GM18499 (cell line): ENCODE results near the gene EYS.
"Not testable (repeated sequence)": the region's sequence is repeated elsewhere in the genome, so short reads cannot be mapped to it uniquely, and the experiment has no call there.

Source experiments
- ATAC-seq: cut with Tn5 transposase; IDR thresholded peaks from one replicate; pipeline ENCODE4 v1.9.1; 2021; ENCODE audit warnings: moderate number of reproducible peaks; ENCODE audit not compliant: insufficient read depth, unreplicated experiment

Gene EYS

DNA sequence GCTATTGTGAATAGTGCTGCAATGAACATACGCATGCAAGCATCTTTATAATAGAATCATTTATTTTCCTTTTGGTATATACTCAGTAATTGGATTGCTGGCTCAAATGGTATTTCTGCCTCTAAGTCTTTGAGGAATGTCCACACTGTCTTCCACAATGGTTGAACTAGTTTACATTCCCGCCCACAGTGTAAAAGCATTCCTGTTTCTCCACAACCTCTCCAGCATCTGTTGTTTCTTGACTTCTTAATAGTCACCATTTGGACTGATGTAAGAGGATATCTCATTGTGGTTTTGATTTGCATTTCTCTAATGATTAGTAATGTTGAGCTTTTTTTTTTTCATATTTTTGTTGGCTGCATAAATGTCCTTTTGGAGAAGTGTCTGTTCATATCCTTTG, 1862.7 kb downstream of the EYS start:
- no peak for ATAC-seq

DNA sequence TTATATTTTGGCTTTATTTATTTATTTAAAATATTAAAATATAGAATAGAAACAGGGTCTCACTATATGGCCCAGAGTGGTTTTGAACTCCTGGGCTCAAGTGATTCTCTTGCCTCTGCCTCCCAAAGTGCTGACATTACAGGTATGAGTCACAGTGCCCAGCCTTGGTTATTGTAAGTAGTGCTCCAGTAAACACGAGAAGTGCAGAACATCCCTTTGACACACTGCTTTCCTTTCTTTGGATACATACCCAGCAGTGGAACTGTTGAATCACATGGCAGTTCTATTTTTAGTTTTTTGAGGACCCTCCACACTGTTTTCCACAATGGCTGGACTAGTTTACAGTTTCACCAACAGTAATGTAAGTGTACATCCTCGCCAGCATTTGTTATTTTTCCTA, 1867.5 kb downstream of the EYS start:
- ATAC-seq: no peak

DNA sequence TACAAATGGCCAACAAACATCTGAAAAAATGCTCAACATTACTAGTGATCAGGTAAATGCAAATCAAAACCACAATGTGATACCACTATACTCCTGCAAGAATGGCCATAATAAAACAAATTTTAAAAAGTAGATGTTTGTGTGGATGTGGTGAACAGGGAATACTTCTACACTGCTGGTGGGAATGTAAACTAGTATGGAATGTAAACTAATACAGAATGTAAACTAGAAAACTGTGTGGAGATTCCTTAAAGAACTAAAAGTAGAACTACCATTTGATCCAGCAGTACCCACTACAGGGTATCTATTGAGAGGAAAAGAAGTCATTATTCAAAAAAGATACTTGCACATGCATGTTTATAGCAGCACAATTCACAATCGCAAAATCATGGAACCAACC, 1878.3 kb downstream of the EYS start:
- ATAC-seq: not testable (repeated sequence)

DNA sequence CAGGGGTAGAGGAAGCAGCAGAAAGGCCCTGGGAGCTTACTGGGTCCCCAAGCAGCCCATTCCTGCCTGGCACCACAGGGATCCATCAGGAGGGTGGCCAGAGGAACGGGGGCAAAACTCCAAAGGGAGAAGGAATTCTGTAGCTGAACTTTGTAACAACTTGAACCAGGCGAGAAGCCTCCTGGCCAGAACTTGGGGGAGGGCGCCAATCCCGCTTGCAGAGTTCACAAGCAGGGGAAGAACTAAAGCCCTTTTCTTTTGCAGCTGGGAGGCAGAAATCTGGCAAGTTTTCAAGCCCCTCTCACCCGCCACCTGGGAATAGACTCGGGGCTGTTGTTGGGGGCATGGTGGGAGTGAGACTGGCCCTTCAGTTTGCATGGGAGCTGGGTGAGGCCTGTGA, 1882.3 kb downstream of the EYS start:
- no peak for ATAC-seq

DNA sequence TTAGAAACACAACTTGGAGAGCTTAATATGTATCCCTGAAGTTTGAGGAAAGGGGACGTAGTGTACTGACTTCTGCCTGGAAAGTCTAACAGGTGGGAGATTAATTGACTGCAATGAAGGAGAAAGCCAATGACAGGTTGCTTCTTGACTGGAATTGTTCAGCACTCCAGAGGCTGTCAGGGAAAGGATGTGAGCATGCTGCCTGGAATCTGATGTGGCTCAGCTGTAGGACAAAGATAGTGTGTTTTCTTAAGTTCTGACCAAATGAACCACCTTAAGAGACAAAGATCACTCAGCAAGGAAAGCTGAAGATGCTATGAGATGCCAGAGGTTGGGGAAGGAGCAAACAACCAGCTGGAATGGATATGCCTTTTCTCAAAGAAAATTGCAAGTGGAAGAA, 1885.6 kb downstream of the EYS start:
- no peak for ATAC-seq

DNA sequence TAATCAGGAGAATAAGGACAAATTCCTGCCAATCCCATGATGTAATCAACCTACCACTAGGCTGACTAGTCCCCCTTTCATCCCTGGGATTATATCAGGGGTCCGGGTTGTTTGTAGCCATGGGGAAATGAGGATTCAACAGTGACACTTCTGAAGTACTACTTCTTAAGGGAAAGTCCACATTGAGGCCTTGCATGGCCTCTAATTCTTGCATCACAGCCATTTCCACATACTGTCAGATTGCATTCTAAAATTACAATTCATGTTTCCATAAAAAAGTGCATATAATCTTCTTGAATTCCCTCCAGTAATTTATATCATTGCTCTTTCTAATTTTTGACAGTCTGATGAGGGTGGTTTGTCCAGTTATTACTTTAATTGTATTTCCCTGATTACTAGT, 1887.2 kb downstream of the EYS start:
- ATAC-seq: no peak

DNA sequence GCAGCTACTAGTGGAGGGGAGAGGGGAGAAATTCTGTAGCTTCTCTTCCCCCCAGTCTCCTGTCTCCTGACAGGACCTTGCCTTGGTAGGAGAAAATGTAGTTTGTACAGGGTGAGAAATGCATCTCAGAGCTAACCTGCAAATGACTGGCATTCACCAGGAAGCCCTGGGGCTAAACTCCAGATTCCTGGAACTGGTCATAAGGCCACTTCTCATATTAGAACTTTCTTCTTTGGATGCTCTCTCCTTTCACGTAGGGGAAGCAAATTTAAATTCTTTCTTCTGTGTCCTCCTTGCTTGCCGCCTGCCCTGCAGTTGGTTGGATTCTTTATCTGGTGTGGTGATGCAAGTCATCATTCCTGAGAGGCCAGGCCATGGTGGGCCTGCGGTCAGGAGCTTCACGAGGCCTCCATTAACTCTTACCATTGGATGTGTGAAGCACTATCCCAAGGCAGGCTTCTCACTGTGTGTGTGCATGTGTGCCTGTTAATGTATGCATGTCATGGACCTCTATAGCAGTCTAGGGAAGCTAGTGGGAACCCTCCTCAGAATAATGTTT, 1889.5 kb downstream of the EYS start:
- no peak for ATAC-seq

DNA sequence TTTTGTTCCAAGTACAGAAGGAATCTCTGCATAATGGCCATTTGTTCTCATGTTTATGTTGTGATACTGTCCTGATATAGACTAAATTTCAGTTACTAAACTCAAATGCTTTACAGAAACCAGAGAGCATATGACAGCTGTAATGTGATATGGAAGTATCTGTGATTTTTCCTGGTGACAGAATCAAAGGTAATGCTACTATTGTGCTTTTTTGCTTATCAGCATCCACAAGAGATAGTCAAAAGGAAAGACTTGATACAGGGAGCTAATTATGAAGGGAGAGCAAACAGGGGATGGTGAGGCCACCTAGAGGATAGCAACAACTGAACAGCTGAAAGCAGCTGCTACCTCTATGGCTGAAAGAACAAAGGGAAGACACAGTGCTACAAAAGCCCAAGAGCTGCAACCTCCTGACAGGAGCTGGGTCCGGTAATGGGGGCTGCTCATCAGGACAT, 1890.0 kb downstream of the EYS start:
- no peak for ATAC-seq

DNA sequence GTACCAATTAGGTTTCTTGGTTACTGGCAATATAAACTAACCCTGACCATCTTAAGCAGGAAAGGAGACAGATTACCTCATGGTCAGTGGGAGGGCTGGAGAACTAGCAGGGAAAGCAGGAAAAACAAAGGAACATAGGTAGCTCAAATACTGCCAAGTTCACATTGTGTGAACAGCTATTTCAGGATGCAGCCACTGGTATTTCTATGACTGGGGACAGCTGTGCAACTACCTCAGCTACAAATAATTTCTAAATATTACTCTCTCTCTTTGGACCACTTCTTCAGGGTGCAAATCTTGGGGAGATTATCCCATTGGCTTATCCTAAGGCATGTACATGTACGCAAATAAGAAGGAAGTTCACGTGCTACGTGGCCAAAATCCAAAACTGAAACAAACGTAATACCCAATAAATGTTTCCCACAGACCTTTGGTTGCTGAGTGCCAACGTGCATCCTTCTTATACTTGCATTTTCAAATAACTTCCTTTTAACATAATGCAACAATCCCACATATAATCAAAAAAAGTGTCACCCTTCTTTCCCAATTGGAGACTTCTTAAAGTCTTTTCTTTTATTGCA, 1890.5 kb downstream of the EYS start:
- ATAC-seq: no peak

DNA sequence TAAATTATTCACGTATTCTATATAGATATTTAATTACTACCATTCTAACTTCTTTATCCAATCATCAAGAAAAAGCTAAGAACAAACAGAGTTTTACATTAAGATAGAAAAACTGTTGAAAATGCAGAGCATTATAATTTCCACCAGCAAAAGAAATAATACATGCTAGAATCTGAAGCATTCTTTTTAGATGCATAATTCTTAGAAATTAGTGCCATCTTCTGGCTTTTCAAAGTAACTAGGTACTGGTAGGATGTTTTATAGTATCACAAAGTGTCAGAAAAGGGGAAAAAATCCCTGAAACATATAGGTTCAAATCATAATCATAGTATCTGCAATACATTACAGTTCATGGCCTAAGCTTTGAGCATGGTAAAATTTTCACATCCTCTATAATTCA, 1892.6 kb downstream of the EYS start:
- no peak for ATAC-seq

DNA sequence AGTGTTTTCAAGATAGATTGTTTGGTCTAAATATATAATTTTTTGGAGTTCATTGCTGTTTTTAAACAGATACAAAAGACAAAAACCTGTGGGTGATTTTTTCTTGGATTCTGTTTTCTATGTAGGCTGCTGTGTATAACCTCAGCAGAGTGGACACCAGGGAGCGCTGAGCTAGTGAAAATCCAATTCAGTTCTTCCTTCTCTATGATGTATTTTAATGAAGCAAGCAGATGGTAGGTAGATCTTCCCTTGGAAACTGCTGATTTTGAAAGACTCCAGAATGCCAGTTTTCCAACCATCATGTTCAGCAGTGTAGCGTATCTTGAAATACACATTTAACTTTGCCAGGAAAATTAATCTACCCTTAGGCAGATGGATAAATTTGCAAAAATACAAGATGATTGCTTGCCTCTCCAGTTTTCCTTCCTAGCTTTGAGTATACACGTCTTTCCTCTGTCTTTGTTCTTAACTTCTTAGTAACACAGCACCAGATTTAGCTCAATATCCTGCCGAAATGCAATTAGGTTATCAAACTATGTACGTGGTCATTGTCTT, 1893.4 kb downstream of the EYS start:
- no peak for ATAC-seq

DNA sequence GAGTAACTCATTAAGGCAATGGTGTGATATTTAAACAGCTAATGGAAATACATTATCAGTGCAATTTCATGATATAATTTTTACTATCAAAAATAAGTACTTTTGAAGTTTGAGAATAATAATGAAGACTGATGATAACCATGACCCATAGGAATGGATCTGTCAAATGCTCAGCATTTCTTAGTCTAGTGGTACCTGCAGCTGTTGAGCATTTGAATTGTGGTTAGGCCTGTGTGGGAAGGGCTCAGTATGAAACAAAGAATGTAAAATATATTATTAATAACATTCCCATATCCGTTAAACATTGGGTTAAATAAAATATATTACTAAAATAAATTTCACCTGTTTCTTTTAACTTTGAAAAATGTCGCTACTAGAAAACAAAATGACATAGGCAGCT, 1898.5 kb downstream of the EYS start:
- no peak for ATAC-seq

DNA sequence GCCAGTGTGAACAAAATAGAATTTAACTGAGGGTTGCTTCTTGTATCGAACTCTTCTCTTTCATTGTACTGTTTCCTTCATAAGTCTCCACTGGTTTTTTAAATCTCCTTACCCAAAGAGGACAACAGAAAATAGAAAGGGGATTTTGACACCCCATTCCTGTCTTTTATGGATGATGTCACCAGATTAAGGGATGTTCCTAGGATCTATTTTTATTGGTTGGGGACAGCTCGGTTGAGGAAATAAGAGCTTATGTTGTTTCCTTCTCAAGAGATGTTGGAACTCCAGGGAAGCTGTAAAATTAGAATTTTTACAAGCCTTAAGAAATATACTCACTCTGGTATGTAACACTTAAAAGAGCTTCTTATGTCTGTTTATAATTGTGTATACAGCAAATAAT, 1900.0 kb downstream of the EYS start:
- ATAC-seq: no peak

DNA sequence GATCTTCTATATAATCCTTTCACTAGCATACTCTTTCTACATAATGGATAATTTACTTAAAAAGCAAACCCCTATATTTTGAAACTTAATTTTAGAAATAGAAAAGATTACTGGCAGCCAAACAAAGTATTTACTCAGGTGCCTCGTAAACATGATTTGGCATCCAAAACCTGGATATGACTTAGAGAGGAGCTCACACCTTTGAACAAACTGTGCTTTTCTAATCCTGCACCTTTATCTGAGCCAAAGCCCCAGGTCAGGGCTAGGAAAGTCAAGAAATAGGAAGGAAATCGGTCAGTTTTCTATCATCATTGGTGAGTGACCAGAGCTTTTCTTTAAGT, 1900.5 kb downstream of the EYS start:
- ATAC-seq: no peak

DNA sequence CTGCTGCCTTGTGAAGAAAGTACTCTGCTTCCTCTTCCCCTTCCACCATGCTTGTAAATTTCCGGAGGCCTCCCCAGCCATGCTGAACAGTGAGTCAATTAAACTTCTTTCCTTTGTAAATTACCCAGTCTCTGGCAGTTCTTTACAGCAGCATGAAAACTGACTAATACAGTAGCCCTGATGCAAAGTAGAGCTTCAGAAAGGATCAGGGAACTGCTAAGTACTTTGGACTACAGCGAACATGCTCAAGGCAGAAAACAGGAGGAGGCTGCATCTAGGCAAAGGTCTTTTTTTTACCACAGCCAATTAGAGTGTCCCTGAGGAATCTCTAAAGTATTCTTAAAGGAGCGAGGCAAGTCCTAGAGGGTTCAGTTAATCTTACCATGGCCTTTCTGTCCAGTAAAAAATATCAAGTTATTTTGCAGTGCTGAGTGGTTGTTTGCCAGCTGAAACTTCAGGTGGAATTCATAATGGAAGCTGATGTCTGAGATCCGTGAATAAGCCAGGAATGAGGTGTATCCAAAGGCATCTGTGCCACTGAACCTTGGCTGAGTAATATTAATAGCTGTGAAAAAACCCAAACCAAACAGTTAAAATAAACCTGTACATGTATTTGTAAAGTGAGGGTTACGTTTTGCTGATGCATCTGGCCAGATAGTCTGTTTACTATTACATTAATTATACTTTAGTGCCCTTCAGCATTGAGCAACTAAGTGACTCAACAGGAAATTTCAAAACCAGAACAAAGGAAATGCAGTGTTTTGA, 1901.0 kb downstream of the EYS start:
- ATAC-seq: no peak

DNA sequence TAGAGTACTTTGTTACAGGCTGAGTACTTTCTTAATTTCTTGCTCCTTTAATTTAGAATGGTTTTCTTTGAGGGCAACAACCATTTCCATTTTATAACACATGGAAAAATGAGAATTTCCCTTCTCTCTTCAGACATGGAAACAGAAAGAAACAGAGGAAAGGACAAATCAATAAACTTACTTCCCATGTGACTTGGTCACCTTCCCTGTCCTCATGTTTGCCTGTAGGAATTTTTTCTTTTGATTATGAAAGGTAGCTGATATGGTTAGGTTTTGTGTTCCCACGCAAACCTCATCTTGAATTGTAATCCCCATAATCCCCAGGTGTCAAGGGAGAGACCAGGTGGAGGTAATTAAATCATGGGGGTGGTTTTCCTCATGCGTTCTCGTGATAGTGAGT, 1901.7 kb downstream of the EYS start:
- no peak for ATAC-seq

DNA sequence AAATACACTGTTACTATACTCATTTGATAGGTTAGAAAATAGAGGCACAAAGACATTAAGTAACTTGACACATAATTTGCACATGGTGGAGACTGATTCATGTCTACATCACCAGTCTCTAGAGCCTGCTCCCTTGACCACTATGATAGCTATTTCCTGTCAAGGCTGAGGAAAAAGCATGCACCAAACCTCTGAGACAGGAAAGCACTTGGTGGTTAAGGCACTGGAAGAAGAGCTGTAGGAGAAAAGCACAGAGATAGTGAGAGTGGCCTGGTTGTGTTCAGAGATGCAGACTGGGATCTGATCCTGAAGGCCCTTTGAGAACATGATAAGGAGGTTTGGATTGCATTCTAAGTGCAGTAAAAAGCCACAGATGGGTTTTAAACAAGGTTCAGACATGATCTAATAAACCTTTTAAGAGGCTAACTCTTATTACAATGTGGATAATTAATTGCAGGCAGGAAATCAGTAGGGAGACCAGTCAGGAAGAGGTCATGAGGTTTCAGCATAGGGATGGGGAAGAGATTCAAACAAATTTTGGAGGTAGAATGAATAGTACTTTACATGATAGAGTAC, 1902.6 kb downstream of the EYS start:
- no peak for ATAC-seq

DNA sequence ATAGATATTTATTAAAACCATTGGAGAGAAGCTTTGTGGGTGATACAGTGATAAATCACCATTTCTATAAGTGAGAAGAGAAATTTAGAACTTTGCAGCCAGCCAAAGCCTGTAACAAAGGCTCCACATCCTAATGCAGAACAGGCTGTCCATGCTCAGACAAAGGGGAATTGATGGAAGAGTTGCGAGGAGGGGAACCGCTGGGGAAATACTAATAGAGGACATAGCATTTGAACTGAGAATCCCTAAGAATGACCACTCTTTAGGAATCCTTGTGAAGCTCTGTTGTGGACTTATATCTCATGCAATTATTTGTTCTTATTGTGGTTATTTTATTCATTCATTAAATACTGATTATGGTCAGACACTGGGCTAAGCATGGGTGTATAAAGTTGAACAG, 1903.7 kb downstream of the EYS start:
- ATAC-seq: no peak

DNA sequence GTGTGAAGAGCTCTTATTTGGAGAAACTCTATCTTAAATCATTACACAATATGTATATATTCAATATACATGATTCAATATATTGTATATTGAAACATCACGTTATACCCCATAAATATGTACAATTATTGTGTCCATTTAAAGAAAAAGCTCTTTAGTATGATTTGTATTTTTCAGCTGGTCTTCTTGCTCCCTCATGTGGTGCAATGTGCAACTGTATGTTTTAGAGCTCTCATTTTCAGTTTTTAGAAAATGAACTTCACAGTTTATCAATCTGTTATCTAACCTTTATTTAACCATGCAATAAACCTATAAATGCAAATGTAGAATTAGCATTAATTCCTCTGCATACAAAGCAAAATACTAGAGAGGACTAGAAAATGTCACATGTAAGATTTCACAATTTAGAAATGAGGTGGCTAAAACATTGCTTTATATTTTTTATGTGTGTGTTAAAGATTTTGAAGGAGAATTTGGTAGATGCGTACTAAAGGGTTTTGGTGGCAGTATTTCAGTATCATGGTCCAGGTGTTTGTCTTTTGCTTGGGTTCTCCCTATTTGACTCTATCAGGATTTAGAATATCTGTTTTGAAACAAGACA, 1904.3 kb downstream of the EYS start:
- ATAC-seq: no peak

DNA sequence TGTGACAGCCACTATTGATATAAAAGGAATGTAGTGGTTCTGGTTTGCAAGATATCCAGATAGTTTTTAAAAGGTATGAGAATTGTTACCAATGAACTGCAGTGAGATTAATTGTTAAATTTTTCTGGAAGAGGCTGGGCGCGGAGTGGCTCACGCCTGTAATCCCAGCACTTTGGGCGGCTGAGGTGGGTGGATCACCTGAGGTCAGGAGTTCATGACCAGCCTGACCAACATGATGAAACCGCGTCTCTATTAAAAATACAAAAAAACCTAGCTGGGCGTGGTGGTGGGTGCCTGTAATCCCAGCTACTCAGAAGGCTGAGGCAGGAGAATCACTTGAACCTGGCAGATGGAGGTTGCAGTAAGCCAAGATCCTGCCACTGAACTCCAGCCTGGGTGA, 1906.6 kb downstream of the EYS start:
- not testable (repeated sequence) for ATAC-seq

DNA sequence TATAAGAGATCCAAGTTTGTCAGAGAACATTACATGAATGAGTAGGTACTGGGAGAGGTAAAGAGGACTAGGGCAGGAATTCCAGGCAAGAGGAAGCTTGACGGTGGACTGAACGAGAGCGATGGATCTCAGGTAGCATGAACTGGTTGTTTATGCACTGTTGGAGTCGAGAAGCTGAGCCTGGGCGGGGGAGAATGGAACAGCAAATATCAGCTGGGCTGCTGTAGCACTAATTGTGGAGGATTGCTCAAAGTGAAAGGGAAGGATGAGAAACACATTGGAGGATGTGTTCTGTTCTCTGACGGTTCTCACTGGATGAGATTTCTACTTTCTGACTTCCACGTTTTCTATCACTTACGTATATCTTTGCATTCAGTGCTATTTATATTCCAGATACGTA, 1907.2 kb downstream of the EYS start:
- ATAC-seq: no peak
